ENCODE data around the gene MTERF4. TPM values are rescaled to one million over a fixed set of nuclear protein-coding genes. Genes with fewer than 3 reads are reported as not detected.

The MTERF4 gene
- polyA plus RNA-seq, 4 donors: 49.5 to 83.9 (median 76.7) TPM

DNA sequence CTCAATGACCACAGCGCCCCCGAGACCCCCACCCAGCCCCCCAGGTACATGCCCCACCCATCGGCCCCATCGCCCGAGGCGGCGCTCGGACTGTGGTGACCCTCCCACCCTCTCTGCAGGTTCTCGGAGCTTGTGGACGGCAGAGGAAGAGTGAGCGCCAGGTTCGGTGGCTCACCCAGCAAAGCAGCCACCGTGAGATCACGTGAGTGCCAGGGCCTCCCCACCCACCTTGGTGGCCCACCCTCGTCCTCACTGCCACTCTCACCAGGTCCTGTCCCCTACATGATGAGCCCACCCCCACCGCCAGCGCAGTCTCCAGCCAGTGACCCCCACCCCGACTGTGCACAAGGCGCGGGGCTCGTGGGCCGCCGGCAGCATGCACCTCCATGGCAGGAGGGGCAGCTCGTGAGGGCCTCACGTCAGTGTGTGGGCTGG is 30.4 kb downstream of the MTERF4 start:
- no peak for DNase-seq (ENCODE audit: low read depth in 4 of 4, low spot score in 2 of 4)

DNA sequence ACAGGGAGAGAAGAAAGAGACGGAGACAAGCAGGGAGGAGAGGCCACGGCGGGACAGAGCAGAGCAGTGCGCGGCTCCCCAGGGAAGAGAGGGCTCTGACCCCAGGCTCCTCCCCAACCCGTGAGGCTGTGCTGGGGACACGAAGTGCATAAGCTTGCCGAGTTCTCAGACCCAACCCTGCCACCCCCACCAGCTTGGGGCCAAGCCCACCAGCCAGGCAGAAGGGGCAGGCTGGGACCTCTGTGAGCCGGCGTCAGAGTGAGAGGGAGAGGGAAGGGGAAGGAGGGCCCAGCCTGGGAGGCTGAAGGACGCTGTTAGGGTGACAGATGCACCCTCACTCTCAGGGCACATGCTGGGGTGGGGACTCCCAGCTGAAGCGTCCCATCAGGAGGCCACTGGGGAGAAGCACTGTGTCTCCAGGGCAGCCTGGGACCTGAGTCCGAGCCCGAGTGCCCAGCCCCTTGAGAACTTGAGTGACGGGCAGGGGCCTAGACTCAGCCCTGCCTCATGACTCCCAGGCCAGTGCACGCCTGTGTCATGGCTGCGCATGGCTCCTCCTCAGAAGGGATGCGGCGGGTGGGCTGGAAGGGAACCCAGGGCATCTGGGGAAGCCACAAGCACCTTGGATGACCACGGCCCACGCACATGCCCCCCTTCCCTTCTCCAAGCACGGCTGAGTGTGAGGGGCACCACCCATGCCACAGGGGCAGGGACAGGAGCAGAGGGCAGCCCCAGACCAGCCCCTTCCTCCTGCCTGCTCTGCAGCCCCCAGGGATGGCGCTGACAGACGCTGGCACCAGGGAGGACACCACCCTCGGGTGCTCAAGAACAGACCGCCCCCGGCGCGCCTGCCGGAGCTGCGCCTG is 31.0 kb downstream of the MTERF4 start:
- no peak for DNase-seq (ENCODE audit: low read depth in 4 of 4, low spot score in 2 of 4)

DNA sequence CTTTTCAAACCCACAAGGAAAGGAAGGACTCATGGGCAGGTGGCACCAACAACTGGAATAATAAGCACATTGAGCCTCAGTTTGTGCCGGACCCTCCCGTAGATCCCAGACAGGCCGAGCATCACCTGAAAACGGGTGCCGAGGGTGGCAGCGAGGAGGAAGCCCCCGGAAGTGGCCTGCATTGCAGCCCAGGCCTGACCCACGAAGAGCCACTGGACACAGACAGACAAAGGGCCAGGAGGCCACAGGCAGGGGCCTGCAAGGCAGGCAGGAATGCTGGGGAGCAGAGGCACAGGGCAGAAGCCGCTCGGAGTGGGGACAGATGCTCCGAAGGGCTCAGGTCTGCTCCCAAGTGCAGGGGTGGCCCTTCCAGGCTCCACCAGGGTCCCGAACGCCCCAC is 31.7 kb downstream of the MTERF4 start:
- DNase-seq (ENCODE audit: low read depth in 4 of 4, low spot score in 2 of 4): no peak

DNA sequence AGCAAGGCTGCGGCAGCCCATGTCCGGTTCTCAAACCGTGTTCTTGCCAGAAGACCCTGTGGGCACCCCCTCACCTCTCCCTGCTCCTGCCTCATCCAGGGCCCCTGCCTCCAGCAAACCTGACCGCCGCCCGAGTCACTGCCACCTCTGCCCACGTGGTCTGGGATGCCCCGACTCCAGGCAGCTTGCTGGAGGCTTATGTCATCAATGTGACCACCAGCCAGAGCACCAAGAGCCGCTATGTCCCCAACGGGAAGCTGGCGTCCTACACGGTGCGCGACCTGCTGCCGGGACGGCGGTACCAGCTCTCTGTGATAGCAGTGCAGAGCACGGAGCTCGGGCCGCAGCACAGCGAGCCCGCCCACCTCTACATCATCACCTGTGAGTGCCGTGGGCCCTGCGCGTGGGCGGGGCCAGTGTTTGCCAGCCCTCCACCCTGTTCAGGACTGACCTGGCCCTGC is 32.2 kb downstream of the MTERF4 start:
- DNase-seq (ENCODE audit: low read depth in 4 of 4, low spot score in 2 of 4): no peak

DNA sequence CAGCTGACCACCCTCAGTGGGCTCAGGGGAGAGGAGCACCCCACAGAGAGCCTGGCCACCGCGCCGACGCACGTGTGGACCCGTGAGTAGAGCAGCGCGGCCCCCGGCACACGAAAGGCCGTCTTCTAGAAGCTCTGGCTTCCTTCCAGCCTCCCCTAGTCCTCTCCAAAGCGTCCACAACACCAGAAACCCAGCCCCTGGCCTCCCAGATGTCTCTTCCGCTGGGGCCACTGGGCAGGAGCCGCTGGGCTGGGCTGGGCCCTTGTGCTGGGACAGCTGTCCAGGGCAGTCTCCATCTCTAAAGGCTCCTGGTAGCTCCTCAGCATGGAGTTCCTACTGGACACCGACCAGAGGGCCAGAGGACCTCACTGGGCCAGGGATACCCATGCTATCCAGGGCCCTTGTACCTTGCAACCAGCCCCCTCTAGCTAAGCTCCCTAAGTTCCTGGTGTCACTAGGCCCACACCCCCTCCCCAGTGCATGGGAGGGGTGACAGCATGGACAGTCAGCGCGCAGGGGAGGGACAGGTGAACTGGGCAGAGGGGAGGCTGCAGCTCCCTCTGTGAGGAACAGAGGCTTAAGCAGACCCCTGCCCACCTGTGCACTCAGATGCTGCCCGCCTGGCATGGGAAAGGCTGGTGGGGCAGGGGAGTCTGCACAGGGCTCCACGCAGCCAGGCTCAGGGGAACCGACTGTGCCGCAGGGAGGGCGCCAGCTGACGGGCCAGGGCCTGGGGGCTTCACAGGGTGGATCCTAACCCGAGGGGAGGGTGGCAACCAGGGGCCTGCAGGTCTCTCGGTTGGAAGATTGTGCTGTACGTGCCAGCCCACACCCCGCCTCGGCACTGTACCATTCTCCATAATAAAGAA is 32.9 kb downstream of the MTERF4 start:
- DNase-seq (ENCODE audit: low read depth in 4 of 4, low spot score in 2 of 4): no peak

DNA sequence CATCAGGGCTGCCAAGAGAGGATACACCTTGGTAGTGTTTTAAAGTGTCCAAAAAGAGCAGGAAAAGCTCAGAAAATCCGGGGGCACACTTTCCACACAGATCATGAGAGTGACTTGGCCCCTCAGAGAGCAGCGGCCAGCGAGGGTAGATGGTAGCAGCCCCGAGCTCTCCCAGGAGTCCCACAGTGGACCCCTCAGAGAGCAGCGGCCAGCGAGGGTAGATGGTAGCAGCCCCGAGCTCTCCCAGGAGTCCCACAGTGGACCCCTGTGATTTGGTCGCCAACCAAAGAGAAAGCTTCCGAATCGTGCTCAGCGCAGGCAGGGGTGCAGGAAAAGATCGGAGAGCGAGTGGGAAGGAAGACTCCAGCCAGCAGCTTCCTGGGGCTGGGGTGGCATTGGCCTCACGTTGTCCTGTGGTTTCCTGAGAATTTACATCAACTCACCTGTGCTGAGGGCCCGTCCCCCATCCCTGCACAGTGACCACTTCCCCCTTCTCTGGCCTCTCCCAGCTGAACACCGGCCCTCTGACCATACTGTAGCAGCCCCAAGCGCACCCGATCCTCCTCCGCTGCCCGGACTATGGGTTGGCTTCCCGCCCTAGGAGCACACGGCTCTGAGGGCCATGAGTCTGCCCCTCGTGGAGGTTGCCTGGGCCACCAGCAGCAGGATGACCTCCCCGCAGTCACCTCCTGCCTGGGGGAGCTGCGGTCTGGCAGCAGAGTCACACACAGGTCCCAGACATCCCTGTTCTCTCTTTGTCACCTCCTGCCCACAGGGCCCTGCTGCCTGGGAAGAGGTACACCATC is 33.7 kb downstream of the MTERF4 start:
- DNase-seq (ENCODE audit: low read depth in 4 of 4, low spot score in 2 of 4): no peak

DNA sequence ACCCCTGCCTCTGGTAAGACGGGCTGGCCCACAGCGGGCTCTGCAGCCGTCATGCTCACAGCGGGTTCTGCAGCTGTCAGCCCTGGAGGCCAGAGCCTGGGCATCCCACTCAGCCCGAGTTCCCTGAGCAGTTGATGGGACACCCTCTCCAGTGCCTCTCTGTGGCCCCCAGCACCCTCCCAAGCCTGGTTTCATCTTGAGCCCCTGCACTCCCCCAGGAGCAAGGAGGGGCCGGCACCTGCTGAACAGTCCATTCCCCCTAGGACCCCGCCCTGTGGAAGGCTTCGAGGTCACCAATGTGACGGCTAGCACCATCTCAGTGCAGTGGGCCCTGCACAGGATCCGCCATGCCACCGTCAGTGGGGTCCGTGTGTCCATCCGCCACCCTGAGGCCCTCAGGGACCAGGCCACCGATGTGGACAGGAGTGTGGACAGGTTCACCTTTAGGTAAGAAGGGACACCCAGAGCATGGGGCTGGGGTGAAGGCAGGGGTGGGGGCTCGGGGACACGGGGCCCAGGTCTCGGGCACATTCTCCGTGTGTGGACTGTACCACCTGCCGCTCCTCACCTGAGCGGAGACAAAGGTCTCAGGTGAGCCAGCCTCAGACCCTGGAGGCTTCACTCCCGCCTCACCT is 34.5 kb downstream of the MTERF4 start:
- no peak for DNase-seq (ENCODE audit: low read depth in 4 of 4, low spot score in 2 of 4)

DNA sequence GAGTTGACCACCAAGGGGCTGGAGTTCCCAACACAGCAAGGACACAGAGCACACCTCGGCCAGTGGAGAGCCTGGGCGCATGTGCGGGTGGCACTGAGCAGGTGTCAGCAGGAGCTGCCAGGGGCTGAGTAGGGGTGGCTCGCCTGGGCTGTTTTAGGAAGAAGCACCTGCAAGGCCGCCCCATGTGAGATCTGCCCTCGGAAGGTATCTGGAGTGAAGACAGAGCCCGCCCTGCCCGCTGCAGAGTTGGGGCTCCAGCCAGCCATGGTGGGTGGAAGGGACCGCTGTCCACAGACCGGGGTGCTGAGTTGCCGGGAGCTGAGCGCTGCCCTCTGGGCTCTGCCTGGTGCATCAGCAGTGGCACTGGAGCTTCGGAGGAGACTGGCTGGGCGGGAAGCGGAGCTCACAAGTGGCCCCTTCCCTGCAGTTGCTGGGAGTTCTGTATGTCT is 35.2 kb downstream of the MTERF4 start:
- no peak for DNase-seq (ENCODE audit: low read depth in 4 of 4, low spot score in 2 of 4)

DNA sequence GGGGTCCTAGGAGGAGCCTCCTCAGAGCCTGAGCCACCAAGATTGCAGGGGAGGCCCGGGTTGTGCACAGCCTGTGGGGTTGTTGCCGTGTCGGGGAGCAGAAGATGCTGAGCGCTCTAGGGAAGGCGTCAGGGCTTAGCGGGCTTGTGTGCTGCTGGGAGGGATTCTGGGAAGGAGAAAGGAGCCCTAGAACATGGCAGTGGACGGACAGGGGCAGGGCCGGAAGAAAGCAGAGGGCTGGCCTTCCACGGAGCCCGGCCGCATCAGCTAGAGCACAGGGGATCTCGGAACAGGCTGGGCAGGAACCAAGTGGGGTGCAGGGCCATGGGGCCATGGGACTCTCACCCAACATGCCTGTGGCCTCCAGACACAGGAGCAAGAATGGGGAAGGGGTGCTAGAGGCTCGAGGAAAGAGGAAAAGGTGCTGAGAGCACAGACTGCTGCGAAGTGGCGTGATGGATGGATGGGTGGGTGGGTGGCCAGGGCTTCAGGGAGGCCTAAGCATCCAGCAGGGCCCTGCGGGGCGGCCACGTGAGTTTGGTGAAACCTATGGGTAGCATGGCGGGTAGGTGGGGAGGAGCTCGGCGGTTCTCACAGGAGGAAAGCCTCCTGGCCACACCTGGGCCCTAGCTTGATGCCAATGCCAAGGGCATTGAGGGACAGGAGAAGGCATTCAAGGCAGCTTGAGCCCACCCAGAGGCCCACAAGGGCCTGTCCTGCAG is 35.8 kb downstream of the MTERF4 start:
- DNase-seq (ENCODE audit: low read depth in 4 of 4, low spot score in 2 of 4): no peak

DNA sequence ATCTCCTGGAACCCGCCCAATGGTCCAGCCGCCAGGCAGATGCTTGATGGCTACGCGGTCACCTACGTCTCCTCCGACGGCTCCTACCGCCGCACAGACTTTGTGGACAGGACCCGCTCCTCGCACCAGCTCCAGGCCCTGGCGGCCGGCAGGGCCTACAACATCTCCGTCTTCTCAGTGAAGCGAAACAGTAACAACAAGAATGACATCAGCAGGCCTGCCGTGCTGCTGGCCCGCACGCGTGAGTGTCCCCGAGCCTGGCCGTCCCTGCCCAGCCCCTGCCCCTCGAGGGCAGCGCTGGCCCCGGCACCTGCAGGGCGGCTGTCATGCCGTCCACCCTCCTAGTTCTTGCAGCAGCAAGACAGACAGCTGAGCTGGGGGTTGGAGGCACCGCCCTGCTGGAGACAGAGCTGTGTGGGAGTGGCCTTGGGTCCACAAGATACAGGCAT is 36.7 kb downstream of the MTERF4 start:
- DNase-seq (ENCODE audit: low read depth in 4 of 4, low spot score in 2 of 4): no peak

DNA sequence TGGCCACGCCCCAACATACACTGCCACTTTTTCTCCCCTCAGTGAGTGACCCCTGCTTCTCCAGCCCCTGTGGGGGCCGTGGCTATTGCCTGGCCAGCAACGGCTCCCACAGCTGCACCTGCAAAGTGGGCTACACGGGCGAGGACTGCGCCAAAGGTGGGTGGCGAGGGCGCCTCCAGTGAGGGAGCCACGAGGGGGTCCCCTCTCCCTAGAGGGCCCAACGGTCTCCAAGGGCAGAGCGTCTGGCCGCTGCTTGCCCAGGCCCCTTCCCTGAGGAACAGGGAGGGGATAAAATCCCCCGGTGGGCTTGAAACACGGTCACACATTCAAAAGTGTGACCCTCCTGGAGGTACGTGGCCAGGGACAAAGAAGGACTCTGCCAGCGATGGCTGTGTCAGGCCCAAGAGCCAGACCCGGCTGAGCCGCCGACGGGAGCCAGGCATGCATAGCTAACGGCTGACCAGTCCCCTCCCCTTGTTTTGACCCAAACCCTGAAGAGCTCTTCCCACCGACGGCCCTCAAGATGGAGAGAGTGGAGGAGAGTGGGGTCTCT is 37.2 kb downstream of the MTERF4 start:
- no peak for DNase-seq (ENCODE audit: low read depth in 4 of 4, low spot score in 2 of 4)

DNA sequence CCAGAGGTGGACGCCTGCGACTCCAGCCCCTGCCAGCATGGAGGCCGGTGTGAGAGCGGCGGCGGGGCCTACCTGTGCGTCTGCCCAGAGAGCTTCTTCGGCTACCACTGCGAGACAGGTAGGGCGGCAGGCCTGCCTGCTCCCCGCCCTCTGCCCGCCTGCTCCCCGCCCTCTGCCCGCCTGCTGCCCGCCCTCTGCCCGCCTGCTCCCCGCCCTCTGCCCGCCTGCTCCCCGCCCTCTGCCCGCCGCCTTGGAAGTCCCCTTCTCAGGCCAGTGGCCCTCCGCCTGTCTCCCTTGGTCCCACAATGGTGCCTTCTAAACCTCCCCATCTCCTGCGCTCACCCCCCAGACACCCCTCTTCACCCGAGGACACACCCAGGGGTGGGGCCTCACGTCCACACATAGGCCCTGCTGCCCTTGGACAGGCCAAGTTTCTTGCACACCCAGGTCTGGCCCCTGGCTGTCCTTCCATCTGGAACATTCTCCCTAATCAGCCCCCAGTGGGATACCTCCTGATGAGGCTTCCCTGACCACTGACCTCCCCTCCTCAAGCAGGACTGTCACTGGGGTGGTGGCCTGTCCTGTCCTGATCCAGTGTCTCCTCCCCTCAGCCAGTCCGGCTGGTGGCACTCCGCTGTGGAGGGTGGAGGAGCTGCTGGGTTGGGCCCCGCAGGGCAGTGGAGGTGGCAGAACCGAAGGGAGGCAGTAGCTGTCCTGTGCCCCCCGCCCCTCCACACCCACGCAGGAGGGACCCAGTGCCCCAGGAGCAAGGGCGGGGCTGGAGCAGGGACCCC is 37.9 kb downstream of the MTERF4 start:
- DNase-seq (ENCODE audit: low read depth in 4 of 4, low spot score in 2 of 4): no peak

DNA sequence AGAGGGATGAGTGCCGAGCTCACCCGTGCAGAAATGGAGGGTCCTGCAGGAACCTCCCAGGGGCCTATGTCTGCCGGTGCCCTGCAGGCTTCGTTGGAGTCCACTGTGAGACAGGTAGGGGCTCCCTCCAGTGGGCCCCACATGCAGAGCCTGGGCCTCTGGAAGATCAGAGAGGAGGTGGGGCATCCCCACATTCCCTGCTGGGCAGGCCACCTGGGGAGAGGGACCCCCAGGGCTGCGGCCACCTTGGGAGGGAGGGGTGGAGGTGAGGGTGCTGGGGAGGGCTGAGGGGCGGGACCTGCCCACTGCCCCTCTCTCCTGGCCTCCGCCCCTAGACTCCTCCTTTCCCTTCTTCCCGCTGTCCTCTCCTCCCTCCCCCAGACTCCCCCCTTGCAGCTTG is 38.5 kb downstream of the MTERF4 start:
- DNase-seq (ENCODE audit: low read depth in 4 of 4, low spot score in 2 of 4): no peak

DNA sequence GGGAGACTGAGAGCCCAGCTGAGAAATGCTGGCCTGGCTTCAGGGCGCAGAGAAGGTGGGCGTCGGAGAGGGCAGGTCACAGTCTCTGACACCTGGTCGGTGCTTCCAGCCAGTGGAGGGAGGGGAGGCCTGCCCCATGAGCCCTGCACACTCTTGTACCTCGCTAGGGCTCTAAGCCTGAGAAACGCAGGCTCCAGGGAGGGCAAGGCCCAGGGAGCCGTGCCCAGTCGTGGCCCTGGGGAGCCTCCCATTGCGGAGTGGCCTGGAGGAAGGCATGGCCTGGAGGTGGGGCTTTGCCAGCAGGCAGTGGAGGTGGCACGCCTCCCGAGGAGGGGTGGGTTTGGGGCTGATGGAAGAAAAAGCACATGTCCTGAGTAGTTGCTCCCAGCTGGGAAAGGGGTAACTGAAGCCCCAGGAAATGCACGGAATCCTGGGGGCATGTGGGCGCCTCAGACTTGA is 39.0 kb downstream of the MTERF4 start:
- no peak for DNase-seq (ENCODE audit: low read depth in 4 of 4, low spot score in 2 of 4)

DNA sequence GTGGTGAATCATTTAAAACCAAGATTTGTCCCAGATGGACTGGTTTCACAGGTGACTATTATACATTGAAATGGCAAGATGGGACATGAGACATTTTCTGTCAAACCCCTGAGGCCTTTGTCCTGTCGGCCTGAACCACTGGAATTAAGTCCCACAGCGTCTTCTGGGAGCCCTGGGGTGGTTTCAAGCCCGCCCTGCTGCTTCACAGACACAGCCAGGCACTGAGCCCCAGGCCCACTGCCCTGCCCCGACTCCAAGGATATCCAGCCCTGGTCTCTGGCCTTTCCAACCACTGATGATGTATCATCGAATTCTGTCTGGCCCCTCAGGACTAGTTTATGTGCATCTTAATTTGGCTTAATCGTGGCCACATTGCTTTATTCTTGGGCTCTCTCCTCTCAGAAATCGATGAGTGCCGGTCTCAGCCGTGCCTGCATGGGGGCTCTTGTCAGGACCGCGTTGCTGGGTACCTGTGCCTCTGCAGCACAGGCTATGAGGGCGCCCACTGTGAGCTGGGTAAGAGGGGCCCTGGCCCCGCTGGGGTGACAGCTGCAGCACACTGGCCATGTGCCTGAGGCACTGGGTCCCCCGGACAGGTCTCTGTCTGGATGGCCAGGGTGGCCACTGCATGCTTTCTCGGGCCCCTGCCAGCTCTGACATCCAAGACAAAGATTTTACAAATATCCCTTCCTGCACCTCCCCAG is 39.5 kb downstream of the MTERF4 start:
- DNase-seq (ENCODE audit: low read depth in 4 of 4, low spot score in 2 of 4): no peak

DNA sequence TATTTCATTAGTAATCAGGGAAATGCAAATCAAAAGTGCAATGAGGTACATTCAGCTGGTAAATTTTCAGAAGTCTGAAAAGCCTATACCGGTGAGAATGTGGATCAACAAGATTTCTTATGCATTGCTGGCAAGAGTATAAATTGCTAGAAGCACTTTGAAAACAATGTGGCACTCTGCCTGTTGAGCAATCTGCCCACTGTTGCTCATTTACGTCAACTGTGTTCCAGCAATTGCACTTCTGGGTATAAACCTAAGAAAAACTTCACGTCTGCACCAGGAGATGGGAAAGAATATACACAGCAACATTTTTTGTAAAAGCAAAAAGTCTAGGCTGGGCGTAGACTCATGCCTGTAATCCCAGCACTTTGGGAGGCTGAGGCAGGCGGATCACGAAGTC is 40.8 kb downstream of the MTERF4 start:
- DNase-seq (ENCODE audit: low read depth in 4 of 4, low spot score in 2 of 4): no peak

DNA sequence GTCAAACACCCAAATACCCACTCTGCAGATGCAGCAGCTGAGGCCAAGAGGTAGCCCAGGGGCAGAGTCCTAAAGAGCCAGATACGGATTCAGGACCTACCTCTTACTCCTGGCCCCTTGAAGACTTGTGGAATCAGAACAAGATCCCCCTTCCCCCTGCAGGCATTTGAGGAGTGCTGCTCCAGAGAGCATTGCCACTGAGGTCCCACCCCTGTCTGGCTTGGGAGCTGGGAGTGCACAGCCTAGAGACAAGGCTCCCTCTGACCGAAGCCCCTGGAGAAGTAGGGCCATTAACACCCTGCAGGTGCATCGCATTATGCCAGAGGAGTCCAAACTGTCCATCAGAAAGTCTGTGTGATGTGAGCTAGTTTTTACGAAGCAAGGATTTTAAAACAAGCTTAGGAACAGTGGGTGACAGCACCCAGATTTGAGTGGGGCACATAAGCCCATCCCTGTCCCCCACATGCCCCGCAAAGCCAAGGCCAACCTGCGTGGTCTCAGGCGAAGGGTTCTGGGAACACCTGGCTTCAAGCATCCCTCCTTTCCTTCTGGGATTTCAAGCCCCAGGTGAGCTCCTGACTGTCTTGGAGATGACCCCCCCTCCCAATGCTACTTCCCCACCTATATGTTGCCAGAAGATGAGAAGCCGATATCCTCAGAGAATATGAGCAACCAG is 48.4 kb downstream of the MTERF4 start:
- DNase-seq (ENCODE audit: low read depth in 4 of 4, low spot score in 2 of 4): no peak
